Measurements from ENCODE around the gene CYYR1.

- TF ChIP-seq, protein P1, sequence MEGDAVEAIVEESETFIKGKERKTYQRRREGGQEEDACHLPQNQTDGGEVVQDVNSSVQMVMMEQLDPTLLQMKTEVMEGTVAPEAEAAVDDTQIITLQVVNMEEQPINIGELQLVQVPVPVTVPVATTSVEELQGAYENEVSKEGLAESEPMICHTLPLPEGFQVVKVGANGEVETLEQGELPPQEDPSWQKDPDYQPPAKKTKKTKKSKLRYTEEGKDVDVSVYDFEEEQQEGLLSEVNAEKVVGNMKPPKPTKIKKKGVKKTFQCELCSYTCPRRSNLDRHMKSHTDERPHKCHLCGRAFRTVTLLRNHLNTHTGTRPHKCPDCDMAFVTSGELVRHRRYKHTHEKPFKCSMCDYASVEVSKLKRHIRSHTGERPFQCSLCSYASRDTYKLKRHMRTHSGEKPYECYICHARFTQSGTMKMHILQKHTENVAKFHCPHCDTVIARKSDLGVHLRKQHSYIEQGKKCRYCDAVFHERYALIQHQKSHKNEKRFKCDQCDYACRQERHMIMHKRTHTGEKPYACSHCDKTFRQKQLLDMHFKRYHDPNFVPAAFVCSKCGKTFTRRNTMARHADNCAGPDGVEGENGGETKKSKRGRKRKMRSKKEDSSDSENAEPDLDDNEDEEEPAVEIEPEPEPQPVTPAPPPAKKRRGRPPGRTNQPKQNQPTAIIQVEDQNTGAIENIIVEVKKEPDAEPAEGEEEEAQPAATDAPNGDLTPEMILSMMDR (conservative IDR thresholded peaks at IDR 0.05; ENCODE audit: low read length): no peak
- no peak for TF ChIP-seq EZH2phosphoT487 (IDR thresholded peaks at IDR 0.05; ENCODE audit: borderline replicate concordance, low read depth, low read length)
Observed at GRCh38 chr21:26617176-26617575, 44.1 kb upstream of the CYYR1 start.
